AG09309 (cell line): Measurements from ENCODE around the gene TMEM131.

Experiments
- DNase-seq: peaks from one replicate; pipeline ENCODE4 v3.0.0-alpha.2; 2010; ENCODE audit warnings: low read depth
- H3K4me3 ChIP-seq: 2 replicates; pipeline ENCODE4 v1.5.1; 2011; ENCODE audit warnings: mild to moderate bottlenecking, low read depth, low read length, moderate library complexity; ENCODE audit not compliant: control insufficient read depth
- CTCF ChIP-seq: IDR thresholded peaks from 2 replicates; pipeline ENCODE4 v1.5.1; 2011; ENCODE audit warnings: mild to moderate bottlenecking, low read depth, low read length, inconsistent platforms; ENCODE audit not compliant: insufficient read depth, control insufficient read depth; ENCODE audit errors: missing control alignments

TMEM131 gene

GRCh38 chr2:97819754-97820153, 176.0 kb downstream of the TMEM131 start:
- no peak for DNase-seq
- TF ChIP-seq CTCF = no peak
- no peak overlapping the region for H3K4me3 ChIP-seq

GRCh38 chr2:97816411-97816810, 179.3 kb downstream of the TMEM131 start:
- no peak overlapping the region for H3K4me3 ChIP-seq
- no peak for DNase-seq
- no peak for TF ChIP-seq CTCF

GRCh38 chr2:97812931-97813330, 182.8 kb downstream of the TMEM131 start:
- DNase-seq = no peak
- TF ChIP-seq CTCF = no peak
- H3K4me3 ChIP-seq = no peak overlapping the region

GRCh38 chr2:97808816-97809215, 186.9 kb downstream of the TMEM131 start:
- TF ChIP-seq CTCF = no peak
- DNase-seq = no peak

GRCh38 chr2:97806738-97807618, 188.8 kb downstream of the TMEM131 start:
- peak; percentile 95 for TF ChIP-seq CTCF
- peak; percentile 21 for DNase-seq
- no peak overlapping the region for H3K4me3 ChIP-seq

More at GRCh38 chr2:97808816-97809215, 186.9 kb downstream of the TMEM131 start:
- no peak overlapping the region for H3K4me3 ChIP-seq

- no peak overlapping the region for H3K4me3 ChIP-seq
- no peak for TF ChIP-seq CTCF
- DNase-seq = no peak
These were observed 190.0 kb downstream of the TMEM131 start for GRCh38 chr2:97805776-97806175.
